Stimulated activated CD8-positive, alpha-beta memory T cell treated with anti-CD3 and anti-CD28 coated beads, Interleukin-7, amount 100 ng/mL, for 48 hours (primary cell): ENCODE measurements around the gene BMPER.

Experiments
- DNase-seq, 2 donors: peaks; one replicate each; pipeline ENCODE4 v3.0.0-alpha.2; 2020; ENCODE audit warnings: low read depth in 1 of 2; ENCODE audit errors: extremely low read depth in 1 of 2

BMPER gene

DNA sequence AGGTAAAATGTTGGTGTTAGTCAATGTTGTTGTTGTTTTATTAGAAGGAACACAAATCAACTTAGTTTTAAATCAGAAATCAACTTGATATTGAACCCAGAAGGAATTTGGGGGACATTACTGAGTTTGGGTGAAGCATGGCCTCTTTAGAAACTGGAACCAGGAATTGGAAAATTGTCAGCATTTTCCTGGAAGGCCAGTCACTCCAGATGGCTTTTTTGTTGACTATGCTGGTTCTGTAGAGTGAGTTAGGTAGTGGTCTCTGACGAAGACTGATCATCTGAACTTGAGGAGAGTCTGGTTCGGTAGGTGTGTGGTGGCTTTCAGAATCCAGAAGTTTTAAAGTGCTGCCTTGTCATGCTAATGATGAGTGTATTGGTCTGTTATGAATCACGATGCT lies 111.5 kb downstream of the BMPER start:
- DNase-seq: no peak

DNA sequence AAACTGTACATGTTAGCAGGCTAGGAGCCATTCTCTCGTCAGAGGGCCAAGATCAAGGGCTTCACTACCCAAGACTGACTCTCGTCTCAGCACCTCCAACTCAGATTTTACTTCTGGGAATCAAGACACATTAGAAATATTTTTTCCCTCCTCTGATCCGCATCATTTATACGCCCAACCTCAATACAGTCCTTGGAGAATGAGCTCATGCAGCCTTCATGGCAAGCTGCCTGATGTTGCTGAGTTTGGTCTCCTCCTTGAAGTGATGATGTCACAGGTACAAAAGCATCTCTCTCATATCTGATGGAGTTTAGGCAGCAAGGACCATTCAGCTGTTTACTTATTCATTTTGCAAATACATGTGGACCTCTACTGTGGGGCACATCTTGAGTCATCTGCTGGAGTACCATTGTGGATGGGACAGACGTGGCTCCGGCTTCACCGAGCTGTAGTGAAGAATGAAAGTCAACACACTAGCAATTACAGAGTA lies 114.0 kb downstream of the BMPER start:
- DNase-seq: no peak

DNA sequence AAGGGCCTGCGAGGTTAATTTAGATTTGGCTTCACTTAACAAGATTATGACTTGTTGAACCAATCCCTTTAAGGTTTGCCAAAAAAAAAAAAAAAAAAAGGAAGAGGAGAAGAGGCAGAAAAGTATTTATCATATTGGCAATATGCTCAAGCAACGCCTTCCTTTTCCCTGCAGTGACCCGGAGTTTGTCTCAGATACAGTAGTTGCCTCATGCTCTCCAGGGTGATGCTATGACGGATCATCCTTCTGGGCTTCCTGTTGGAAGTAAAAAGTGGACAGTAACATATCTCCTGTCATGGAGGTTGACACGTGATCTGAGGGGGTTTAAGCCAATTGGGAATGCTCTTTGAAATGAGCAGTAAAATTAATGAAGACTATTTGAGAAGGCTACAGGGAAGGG lies 117.3 kb downstream of the BMPER start:
- no peak for DNase-seq

DNA sequence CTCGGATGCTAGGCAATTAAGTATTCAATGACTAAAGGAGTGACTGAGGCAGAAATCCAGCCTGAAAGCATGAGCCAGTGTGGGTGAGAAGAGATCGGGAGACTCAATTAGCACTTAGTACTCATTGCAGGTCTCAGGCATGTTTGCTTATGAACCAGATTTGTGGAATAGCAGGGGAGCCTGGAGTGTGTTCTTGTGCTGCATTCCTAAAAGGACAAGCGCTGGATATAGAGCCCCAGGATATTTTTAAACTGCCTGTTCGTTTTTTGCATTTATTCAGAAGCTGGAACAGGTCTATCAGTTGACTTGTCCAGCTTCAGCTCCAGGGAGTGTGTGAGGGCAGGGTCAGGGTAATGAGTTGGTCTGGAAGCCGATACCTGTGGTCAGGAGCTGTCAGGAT lies 120.3 kb downstream of the BMPER start:
- DNase-seq: no peak

DNA sequence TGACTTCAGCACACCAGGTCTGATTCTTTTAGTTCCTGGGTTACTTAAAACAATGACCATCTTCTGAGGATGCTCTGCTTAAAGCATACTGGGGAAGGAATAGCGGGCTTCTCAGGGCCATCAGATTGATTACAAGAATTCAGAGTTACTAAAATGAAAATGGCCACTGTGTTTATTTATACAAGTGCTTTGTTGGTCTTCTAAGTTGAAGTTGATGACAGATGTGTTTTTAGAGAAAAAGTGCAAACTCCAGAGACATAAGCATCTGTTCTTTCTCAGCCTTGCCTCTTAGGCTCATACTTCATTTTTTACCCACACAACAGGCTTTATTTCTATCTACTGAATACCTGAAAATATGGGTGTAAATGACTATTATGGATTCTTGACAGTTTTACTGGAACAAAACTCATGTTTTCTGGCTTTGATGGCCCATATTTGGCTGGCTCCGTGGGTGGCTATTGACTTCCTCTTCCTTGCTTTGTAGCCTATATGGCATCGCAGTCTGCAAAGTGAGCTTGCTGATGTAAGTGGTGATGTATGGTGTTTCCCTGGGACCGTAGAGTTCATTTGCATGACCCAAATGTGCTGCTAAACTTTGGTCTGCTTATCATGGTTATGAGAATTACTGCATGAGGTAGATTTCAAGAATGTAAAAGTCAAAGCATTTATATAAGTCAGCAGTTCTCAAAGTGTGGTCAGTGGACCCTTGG lies 121.3 kb downstream of the BMPER start:
- DNase-seq: no peak

DNA sequence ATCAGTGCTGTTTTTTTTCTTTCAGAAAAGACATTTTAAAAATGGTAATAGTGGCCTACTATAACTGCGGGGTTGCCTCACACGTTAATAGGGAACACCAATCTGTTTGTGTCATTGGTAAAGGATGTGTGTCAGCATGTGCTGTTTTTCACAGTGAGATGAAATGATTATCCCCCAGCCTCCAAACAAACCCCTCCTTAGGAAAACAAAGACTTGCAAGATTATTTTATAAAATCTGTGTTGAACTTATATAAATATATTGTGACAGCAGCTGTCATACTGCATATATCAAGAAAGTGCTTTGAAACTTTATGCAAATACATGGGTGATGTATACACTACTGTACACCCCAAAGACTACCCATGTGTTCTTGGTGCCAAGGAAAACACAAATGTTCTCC lies 125.8 kb downstream of the BMPER start:
- no peak for DNase-seq

- no peak for DNase-seq
These were observed 129.4 kb downstream of the BMPER start for GRCh38 chr7:34034728-34035127.

GRCh38 chr7:34036051-34036920 lies 130.9 kb downstream of the BMPER start:
- DNase-seq: no peak

- no peak for DNase-seq
These were observed 131.8 kb downstream of the BMPER start for GRCh38 chr7:34036972-34037792.

DNA sequence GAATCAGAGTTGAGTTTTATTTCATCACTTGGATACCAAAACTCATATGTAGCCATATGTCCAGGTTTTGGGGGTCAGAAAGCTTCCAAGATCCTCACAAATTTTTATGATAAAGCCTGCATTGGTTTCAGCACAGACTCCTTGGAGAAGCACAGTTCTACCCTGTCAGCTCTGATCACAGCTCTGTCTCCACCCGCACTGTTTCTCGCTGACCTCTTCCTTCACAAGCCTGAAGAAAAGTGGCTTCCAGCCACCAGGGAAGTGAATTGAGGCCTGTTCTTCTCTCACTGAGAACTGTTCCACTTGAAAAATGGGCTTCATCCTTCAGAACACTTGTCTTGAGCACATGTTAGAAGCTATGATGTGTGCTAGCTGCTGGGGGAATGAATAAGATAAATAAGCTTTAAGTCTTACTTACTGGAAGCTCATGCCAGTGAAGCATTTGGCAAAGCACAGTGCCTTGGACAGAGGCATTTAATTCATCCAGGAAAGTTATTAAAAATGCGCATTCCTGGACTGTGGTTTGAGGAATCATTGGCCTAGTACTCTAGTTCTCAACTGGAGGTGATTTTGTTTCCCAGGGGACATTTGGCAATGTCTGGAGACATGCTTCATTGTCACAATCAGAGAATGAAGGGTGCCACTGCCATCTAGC lies 133.6 kb downstream of the BMPER start:
- no peak for DNase-seq

GRCh38 chr7:34041707-34042106 lies 136.4 kb downstream of the BMPER start:
- DNase-seq: no peak

DNA sequence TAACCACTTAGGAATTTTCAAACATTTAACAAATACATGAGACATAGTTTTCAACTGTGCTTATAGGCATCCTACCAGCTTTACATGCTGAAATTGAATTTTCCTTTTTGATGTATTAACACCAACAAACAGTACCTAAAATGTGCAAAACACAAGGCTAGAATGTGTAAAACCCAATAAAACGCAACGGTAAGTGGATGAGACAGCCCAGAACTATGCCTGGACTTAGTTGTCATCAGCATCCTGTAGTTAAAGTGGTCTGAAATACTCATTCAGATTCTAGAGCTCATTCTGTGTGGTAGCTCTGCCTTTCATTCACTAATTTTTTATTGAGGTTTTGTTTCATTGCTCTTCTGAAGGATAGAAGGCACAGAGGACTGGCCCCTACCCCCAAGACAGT lies 137.1 kb downstream of the BMPER start:
- no peak for DNase-seq

- no peak for DNase-seq
These were observed 138.3 kb downstream of the BMPER start for GRCh38 chr7:34043461-34044305.

DNA sequence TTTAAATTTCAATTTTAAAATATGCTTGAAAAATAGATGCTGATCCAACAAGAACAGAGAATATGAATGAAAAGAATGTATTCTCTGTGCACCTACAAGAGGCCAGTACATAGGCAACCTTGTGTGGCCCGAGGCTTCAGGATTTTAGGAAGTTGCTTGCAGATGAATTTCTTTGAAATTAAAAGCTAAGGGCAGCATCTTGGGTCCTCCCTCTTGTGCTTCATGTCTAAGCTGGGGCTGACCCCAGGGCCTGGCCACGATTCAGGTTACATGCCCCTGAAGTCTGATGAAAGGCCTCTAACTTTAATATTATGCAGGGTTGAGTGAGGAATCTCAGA lies 138.9 kb downstream of the BMPER start:
- DNase-seq: no peak

DNA sequence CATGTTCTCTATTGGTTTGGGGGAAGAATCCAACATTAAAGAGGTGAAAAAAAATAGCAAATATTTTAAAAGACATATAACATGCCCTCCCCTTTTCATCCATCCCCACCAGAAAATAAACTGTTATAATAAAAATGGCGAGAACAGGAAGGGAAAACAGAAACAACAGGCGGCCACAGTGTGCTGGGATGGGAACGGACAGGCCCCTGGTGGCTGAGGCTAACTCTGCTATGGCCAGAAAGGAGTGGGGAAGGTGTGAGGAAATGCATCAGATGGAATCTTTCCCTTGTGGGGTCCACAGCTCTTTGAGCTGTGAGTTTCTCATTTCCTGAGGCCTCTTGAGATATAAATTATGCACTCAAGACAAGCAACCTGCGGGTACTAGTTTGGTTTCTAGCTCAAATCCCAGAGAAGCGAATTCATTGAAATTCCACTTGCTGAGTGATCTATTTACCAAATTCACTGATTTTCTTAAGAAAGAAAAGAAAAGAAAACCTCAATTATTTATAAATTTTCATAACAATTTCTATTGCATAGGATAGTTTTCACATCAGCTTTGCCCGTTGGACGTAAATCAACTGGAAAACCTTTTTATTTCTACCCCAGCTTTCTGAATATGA lies 139.5 kb downstream of the BMPER start:
- no peak for DNase-seq

GRCh38 chr7:34048445-34048844 lies 143.1 kb downstream of the BMPER start:
- no peak for DNase-seq

GRCh38 chr7:34054075-34054474 lies 148.7 kb downstream of the BMPER start:
- no peak for DNase-seq

DNA sequence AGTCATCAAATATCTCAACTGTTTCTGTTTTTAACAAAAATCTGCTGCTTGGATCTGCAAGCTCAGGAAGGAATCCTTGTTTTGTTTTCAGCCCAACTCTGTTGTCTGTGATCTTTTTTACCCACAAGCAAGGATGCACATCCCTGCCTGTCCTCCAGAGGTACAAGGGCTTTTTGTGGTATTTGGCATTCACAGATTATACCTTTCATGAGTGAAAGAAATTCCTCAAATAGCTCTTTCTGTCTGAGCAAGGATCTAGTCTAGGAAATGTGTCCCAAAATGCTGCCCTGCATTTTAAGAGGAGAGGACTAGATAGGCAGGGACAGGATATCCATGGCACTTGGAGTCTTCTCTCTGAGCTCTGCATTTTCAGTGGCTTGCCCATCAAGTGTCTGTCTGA lies 151.8 kb downstream of the BMPER start:
- DNase-seq: no peak

DNA sequence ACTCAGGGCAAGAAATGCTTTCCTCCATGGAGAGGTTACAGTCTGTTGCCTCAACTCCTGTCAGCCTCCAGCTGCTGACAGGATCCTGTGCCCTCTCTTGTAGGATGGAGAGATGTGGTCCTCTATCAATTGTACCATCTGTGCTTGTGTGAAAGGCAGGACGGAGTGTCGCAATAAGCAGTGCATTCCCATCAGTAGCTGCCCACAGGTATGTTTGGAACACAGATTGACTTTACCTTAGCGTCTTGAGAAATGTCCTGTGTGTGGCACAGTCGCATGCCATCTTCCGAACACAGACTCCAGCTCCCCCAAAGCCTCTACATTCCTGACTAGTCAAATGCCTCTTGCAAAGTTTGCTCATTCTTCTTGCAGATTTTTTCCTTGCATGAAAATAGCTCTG lies 152.6 kb downstream of the BMPER start:
- no peak for DNase-seq

- no peak for DNase-seq
These were observed 153.4 kb downstream of the BMPER start for GRCh38 chr7:34058801-34059135.
